ENCODE results near the gene RNF180. TPM values are rescaled to one million over a fixed set of nuclear protein-coding genes. Genes with fewer than 3 reads are reported as not detected.
"Not testable (repeated sequence)": the region's sequence is repeated elsewhere in the genome, so short reads cannot be mapped to it uniquely, and the experiment has no call there.

Gene RNF180
- total and polyA plus RNA-seq, 2 donors (not counting 3 experiments of a cell fraction or from before 2014, with no cell fraction given) = 0.62 to 5.6 TPM

DNA sequence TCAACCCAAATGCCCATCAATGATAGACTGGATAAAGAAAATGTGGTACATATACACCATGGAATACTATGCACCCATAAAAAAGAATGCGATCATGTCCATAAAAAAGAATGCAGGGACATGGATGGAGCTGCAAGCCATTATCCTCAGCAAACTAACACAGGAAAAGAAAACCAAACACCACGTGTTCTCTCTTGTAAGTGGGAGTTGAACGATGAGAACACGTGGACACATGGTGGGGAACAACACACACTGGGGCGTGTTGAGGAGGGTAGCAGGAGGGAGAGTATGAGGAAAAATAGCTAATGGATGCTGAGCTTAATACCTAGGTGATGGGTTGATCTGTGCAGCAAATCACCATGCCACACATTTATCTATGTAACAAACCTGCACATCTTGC lies 233.1 kb downstream of the RNF180 start:
- H3K79me2 ChIP-seq (ENCODE audit: control insufficient read depth, insufficient read depth, low read length); DNase-seq (ENCODE audit: low read depth, low spot score); H3K9ac ChIP-seq (replicated peaks; ENCODE audit: extremely low read depth, insufficient read depth, low read length); H2AFZ ChIP-seq (ENCODE audit: low read depth, low read length); H3K4me3 ChIP-seq (replicated peaks in 1 of 3; ENCODE audit: insufficient read depth in 1 of 3, low read depth in 1 of 3, low read length in 3 of 3); H4K20me1 ChIP-seq (replicated peaks; ENCODE audit: control insufficient read depth, extremely low read depth, insufficient read depth, low read length); H3K27me3 ChIP-seq (ENCODE audit: control insufficient read depth in 2 of 2, insufficient read depth in 2 of 2, low read length in 2 of 2); H3K36me3 ChIP-seq (ENCODE audit: control insufficient read depth in 2 of 2, extremely low read depth in 1 of 2, insufficient read depth in 2 of 2, low read length in 2 of 2); H3K27ac ChIP-seq (ENCODE audit: insufficient read depth, low read depth, low read length); FAIRE-seq; BruUV-seq (replicated peaks); H3K4me1 ChIP-seq (ENCODE audit: control insufficient read depth, extremely low read depth, insufficient read depth, low read length); H3K9me3 ChIP-seq (replicated peaks; ENCODE audit: control insufficient read depth, insufficient read depth, low read length); H3K4me2 ChIP-seq (ENCODE audit: insufficient read depth, low read length); intact Hi-C loops (cut with micrococcal nuclease); POLR2A ChIA-PET; dilution Hi-C loops (cut with MboI; ENCODE audit: extremely low pct_ligation_motif_present, low sequenced_read_pairs); H3K9me1 ChIP-seq (replicated peaks; ENCODE audit: control insufficient read depth, extremely low read depth, insufficient read depth, low read length): not testable (repeated sequence)
- CTCF ChIA-PET = interaction anchor here (1.0 to 1.2 kb wide), 2 partner anchors 170 to 196 kb away, joined by 3 read pairs; no protein-coding TSS in a partner anchor

DNA sequence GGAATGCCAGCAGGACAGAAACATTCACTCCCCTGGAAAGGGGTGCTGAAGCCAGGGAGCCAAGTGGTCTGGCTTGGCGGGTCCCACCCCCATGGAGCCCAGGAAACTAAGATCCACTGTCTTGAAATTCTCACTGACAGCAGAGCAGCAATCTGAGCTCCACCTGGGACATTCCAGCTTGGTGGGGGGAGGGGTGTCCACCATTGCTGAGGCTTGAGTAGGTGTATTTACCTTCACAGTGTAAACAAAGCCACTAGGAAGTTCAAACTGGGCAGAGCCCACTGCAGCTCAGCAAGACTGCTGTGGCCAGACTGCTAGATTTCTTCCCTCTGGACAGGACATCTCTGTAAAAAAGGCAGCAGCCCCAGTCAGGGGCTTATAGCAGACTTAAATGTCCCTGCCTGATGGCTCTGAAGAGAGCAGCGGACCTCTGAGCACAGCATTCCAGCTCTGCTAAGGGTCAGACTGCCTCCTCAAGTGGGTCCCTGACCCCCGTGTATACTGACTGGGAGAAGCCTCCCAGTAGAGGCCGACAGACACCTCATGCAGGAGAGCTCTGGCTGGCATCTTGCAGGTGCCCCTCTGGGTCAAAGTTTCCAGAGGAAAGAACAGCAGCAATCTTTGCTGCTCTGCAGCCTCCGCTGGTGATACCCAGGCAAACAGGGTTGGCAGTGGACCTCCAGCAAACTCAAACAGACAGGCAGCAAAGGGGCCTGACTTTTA lies 241.6 kb downstream of the RNF180 start:
- H3K4me1 ChIP-seq (ENCODE audit: control insufficient read depth, extremely low read depth, insufficient read depth, low read length); H3K27me3 ChIP-seq (ENCODE audit: control insufficient read depth in 2 of 2, insufficient read depth in 2 of 2, low read length in 2 of 2); H2AFZ ChIP-seq (ENCODE audit: low read depth, low read length); DNase-seq (ENCODE audit: low read depth, low spot score); H3K27ac ChIP-seq (ENCODE audit: insufficient read depth, low read depth, low read length); BruUV-seq (replicated peaks); H3K9me1 ChIP-seq (replicated peaks; ENCODE audit: control insufficient read depth, extremely low read depth, insufficient read depth, low read length); dilution Hi-C loops (cut with MboI; ENCODE audit: extremely low pct_ligation_motif_present, low sequenced_read_pairs); intact Hi-C loops (cut with micrococcal nuclease); FAIRE-seq; H3K4me2 ChIP-seq (ENCODE audit: insufficient read depth, low read length); CTCF ChIA-PET; H3K9me3 ChIP-seq (replicated peaks; ENCODE audit: control insufficient read depth, insufficient read depth, low read length); H3K36me3 ChIP-seq (ENCODE audit: control insufficient read depth in 2 of 2, extremely low read depth in 1 of 2, insufficient read depth in 2 of 2, low read length in 2 of 2); POLR2A ChIA-PET; H3K4me3 ChIP-seq (replicated peaks in 1 of 3; ENCODE audit: insufficient read depth in 1 of 3, low read depth in 1 of 3, low read length in 3 of 3); H4K20me1 ChIP-seq (replicated peaks; ENCODE audit: control insufficient read depth, extremely low read depth, insufficient read depth, low read length); H3K79me2 ChIP-seq (ENCODE audit: control insufficient read depth, insufficient read depth, low read length); H3K9ac ChIP-seq (replicated peaks; ENCODE audit: extremely low read depth, insufficient read depth, low read length): not testable (repeated sequence)

All from endothelial cell of umbilical vein (primary cell).